ENCODE measurements around the gene CLDN15.

DNA sequence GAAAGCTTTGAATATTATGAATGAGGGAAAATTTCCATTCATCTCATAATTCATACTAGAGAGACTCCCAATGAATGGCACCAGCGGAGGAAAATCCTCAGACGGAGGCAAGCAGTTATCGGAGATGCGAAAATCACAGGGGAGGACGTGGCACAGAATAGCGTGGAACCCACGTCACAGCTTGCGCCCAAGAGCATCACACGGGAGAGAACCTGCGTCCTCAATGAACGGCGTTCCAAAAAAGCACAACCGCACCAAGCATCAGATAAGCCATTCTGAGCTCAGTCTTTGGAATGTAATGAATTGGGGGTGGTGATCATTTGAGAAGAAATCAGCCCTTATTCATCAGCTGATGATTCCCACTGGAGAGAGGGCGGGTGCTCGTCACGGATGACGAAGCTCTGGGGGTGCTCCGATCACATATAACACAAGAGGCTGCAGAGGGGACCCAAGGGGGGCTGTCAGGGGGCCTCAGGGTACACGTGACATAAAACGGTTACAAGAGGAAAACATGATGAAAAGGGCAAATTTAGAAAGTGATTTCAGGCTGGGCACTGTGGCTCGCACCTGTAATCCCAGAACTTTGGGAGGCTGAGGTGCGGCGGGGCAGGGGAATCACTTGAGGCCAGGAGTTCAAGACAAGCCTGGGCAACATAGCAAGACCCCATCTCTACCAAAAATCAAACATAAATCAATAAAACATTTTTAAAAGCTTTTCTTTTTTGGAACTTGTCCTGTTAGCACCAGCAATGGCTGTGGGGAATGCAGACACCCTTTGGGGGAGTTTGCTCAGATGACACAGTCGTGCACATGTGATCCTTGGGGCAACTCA lies 41.1 kb upstream of the CLDN15 start:
- TF ChIP-seq ZNF274 (IDR thresholded peaks at IDR 0.05; ENCODE audit: low read depth, low read length) (no peak), YY1 (IDR thresholded peaks at IDR 0.05; ENCODE audit: insufficient read depth, insufficient read length) (no peak), SUZ12 (IDR thresholded peaks at IDR 0.05; ENCODE audit: extremely low read depth, insufficient read depth, insufficient read length) (no peak)
